B cell (primary cell): Measurements from ENCODE around the gene LPO. TPM values are rescaled to one million over a fixed set of nuclear protein-coding genes. Genes with fewer than 3 reads are reported as not detected.

Experiments used
- ATAC-seq: fragments of 200-7000 bp; cut with Tn5 transposase; one replicate; pipeline ENCODE4 v1.10.0; 2021; ENCODE audit warnings: low read depth, mild to moderate bottlenecking, moderate number of reproducible peaks, moderate library complexity
- CTCF ChIA-PET: fragments of 350-600 bp; sonication (Branson Sonifier 250); formaldehyde crosslinking; loops from one replicate; lab custom pipeline; 2021; ENCODE audit warnings: antibody characterized with exemption, inconsistent platforms; lab: Charles Lee
- POLR2A ChIA-PET: fragments of 350-600 bp; sonication (Branson Sonifier 250); formaldehyde crosslinking; loops from one replicate; lab custom pipeline; 2021; ENCODE audit warnings: antibody characterized with exemption; lab: Charles Lee
- DNase-seq: peaks from one replicate; pipeline ENCODE4 v3.0.0; 2013
- H2AFZ ChIP-seq: 2 replicates; pipeline ENCODE4 v1.6.1; 2012; ENCODE audit warnings: mild to moderate bottlenecking, low read depth, low read length; ENCODE audit not compliant: insufficient read depth, poor library complexity, severe bottlenecking
- H3K27ac ChIP-seq, 2 donors: 1 replicate in 1 of 2; 2 replicates in 1 of 2; pipeline ENCODE4 v1.5.1; 2012 to 2013; ENCODE audit warnings: low read length in 2 of 2, mild to moderate bottlenecking in 2 of 2, moderate library complexity in 1 of 2
- H3K27me3 ChIP-seq, 4 experiments: fragments of 200-600 bp in 1 of 4; sonication (generic) in 1 of 4; replicated peaks in 1 of 4; 1 replicate in 2 of 4; 2 replicates in 2 of 4; pipeline versions ENCODE4 v1.6.1 to v1.7.0; 2013 to 2016; ENCODE audit warnings: low read length in 3 of 4, mild to moderate bottlenecking in 2 of 4, mixed read lengths in 1 of 4, moderate library complexity in 1 of 4; ENCODE audit not compliant: insufficient read depth in 4 of 4, control insufficient read depth in 3 of 4; ENCODE audit errors: control extremely low read depth in 1 of 4
- H3K36me3 ChIP-seq, 2 experiments: replicated peaks in 1 of 2; 1 replicate in 1 of 2; 2 replicates in 1 of 2; pipeline versions ENCODE4 v1.6.1 to v1.7.1; 2013; ENCODE audit warnings: low read length in 1 of 2; ENCODE audit not compliant: insufficient read depth in 2 of 2, control insufficient read depth in 1 of 2; ENCODE audit errors: control extremely low read depth in 1 of 2, extremely low read depth in 1 of 2
- H3K4me1 ChIP-seq, 2 donors: fragments of 200-600 bp in 1 of 2; sonication (generic) in 1 of 2; 1 replicate in 1 of 2; 2 replicates in 1 of 2; pipeline versions ENCODE4 v1.5.1 to v1.6.1; 2013 to 2017; ENCODE audit warnings: low read length in 2 of 2; ENCODE audit not compliant: control insufficient read depth in 2 of 2, insufficient read depth in 2 of 2
- H3K4me2 ChIP-seq: replicated peaks from 2 replicates; pipeline ENCODE3; 2012; ENCODE audit warnings: mild to moderate bottlenecking, low read depth, low read length; ENCODE audit not compliant: poor library complexity, severe bottlenecking
- H3K4me3 ChIP-seq, 5 experiments: fragments of 200-600 bp in 1 of 5; sonication (generic) in 1 of 5; 1 replicate in 3 of 5; 2 replicates in 2 of 5; pipeline versions ENCODE4 v1.5.1 to v1.7.0; 2011 to 2016; ENCODE audit warnings: low read length in 4 of 5, mild to moderate bottlenecking in 4 of 5, low read depth in 2 of 5, control low read depth in 1 of 5, moderate library complexity in 1 of 5; ENCODE audit not compliant: insufficient read depth in 1 of 5; ENCODE audit errors: control extremely low read depth in 1 of 5, extremely low read depth in 1 of 5
- H3K79me2 ChIP-seq: fragments of 200-600 bp; sonication (generic); one replicate; pipeline ENCODE4 v1.6.0; 2016; ENCODE audit warnings: low read length; ENCODE audit not compliant: control insufficient read depth, insufficient read depth
- H3K9ac ChIP-seq: fragments of 200-600 bp; sonication (generic); 2 replicates; pipeline ENCODE4 v1.6.1; 2017; ENCODE audit warnings: mild to moderate bottlenecking, low read length, moderate library complexity
- H3K9me3 ChIP-seq, 3 donors: one replicate each; pipeline versions ENCODE4 v1.6.1 to v1.7.1; 2013; ENCODE audit warnings: low read length in 2 of 3; ENCODE audit not compliant: control insufficient read depth in 2 of 3, insufficient read depth in 1 of 3; ENCODE audit errors: control extremely low read depth in 1 of 3
- H4K20me1 ChIP-seq: 2 replicates; pipeline ENCODE4 v1.6.0; 2012; ENCODE audit warnings: mild to moderate bottlenecking, low read length; ENCODE audit not compliant: insufficient read depth, control insufficient read depth, poor library complexity, severe bottlenecking
- H3K27ac Mint-ChIP-seq: one replicate; pipeline ENCODE4 v1.8.0; 2021; ENCODE audit warnings: mixed read lengths
- H3K27me3 Mint-ChIP-seq: one replicate; pipeline ENCODE4 v1.8.0; 2021; ENCODE audit warnings: mixed read lengths
- H3K4me1 Mint-ChIP-seq: one replicate; pipeline ENCODE4 v1.8.0; 2021; ENCODE audit warnings: mixed read lengths
- H3K4me3 Mint-ChIP-seq: one replicate; pipeline ENCODE4 v1.8.0; 2021; ENCODE audit warnings: mixed read lengths
- H3K9me3 Mint-ChIP-seq: one replicate; pipeline ENCODE4 v1.8.0; 2022; ENCODE audit warnings: mixed read lengths; ENCODE audit not compliant: insufficient read depth
- EZH2 ChIP-seq: IDR thresholded peaks from 2 replicates; pipeline ENCODE4 v1.6.1; 2012; ENCODE audit warnings: borderline replicate concordance, low read depth, mild to moderate bottlenecking, moderate library complexity, low read length; ENCODE audit not compliant: insufficient read depth, poor library complexity, severe bottlenecking
- WGBS: methylation state at CpG from one replicate; pipeline ENCODE4 v1.1.5; 2013; ENCODE audit warnings: missing lambda C conversion rate; ENCODE audit not compliant: insufficient coverage; 5-methylcytosine and 5-hydroxymethylcytosine counted together
- intact Hi-C: fragments of 100-400 bp; cut with micrococcal nuclease; formaldehyde crosslinking; loops from one replicate; pipeline ENCODE4 v1.10.0; 2022
- polyA plus RNA-seq: library from polyadenylated mRNA; depleted of rRNA; stranded (reverse); fragments of >200 nt; gene quantifications from 2 replicates; pipeline ENCODE4 v1.2.3, GENCODE V29; 2012
- total RNA-seq, 2 donors: library from RNA; stranded (reverse); fragments of 120-200 nt in 1 of 2; gene quantifications; 1 replicate in 1 of 2; 2 replicates in 1 of 2; pipeline versions ENCODE4 v1.2.3 to v1.2.4, GENCODE V29; 2013 to 2022
- TF ChIP-seq, protein P1 (sequence below): fragments of 200-600 bp; IDR thresholded peaks from one replicate; pipeline ENCODE4 v1.8.0; 2022; ENCODE audit warnings: antibody characterized with exemption, mild to moderate bottlenecking

LPO gene
- total and polyA plus RNA-seq, 2 donors (not counting 1 experiment from before 2014, with no cell fraction given), result not detected

GRCh38 chr17:58268774-58269556, 30.6 kb downstream of the LPO start:
- DNase-seq (no peak), ATAC-seq (no peak)
- no peak overlapping the region for H3K9ac ChIP-seq
- Mint-ChIP-seq H3K4me1 (peaks cover 3% of the 10 kb centered on the region), H3K9me3 (no peaks in the 10 kb centered on the region), H3K27ac (no peak overlapping the region), H3K4me3 (no peak overlapping the region), H3K27me3 (peaks cover 38% of the 10 kb centered on the region)
- no peak overlapping the region for H3K4me3 ChIP-seq
- POLR2A ChIA-PET, result no interaction called here
- 85% methylated on average over 3 of the region's 6 CpGs for WGBS
- H3K9me3 ChIP-seq, result peaks cover 0 to 3% (median 0%) of the 10 kb centered on the region in 3 donors
- H3K4me1 ChIP-seq, result no peaks in the 10 kb centered on the region
- no peaks in the 10 kb centered on the region for H3K79me2 ChIP-seq
- no peak overlapping the region for H3K27ac ChIP-seq
- H3K4me2 ChIP-seq, result no peak overlapping the region
- no peak overlapping the region for H2AFZ ChIP-seq
- TF ChIP-seq EZH2, result no peak
- TF ChIP-seq, protein P1, sequence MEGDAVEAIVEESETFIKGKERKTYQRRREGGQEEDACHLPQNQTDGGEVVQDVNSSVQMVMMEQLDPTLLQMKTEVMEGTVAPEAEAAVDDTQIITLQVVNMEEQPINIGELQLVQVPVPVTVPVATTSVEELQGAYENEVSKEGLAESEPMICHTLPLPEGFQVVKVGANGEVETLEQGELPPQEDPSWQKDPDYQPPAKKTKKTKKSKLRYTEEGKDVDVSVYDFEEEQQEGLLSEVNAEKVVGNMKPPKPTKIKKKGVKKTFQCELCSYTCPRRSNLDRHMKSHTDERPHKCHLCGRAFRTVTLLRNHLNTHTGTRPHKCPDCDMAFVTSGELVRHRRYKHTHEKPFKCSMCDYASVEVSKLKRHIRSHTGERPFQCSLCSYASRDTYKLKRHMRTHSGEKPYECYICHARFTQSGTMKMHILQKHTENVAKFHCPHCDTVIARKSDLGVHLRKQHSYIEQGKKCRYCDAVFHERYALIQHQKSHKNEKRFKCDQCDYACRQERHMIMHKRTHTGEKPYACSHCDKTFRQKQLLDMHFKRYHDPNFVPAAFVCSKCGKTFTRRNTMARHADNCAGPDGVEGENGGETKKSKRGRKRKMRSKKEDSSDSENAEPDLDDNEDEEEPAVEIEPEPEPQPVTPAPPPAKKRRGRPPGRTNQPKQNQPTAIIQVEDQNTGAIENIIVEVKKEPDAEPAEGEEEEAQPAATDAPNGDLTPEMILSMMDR, result no peak
- CTCF ChIA-PET, result interaction anchor here (1.3 kb wide), 1 partner anchor 19 kb away, joined by 4 read pairs; no protein-coding TSS in a partner anchor
- intact Hi-C loops, result no loop called here
- H4K20me1 ChIP-seq, result no peaks in the 10 kb centered on the region
- peaks cover 0 to 17% (median 2%) of the 10 kb centered on the region in 4 experiments for H3K27me3 ChIP-seq
- H3K36me3 ChIP-seq, result no peaks in the 10 kb centered on the region
